ENCODE measurements around the gene STARD9.

DNA sequence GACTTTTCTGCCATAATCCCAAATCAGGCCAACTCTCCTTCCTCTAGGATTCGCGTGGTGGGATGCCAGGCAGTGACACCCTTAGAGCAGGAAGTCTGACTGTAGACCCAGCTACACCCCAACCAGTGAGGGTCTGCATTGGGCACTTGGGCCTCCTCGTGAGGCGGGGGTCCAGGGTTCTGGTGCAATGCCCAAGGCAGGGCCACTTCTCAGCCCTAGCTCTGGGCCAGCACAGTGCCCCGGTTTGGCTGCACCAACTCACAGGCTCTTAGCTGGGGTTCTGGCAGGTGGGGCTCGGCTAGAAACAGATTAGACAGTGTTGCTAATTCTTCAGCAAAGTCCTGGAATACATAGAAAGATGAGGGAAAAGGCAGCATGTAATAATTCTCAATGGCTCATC is 148.9 kb downstream of the STARD9 start:
- TF ChIP-seq, protein P1, sequence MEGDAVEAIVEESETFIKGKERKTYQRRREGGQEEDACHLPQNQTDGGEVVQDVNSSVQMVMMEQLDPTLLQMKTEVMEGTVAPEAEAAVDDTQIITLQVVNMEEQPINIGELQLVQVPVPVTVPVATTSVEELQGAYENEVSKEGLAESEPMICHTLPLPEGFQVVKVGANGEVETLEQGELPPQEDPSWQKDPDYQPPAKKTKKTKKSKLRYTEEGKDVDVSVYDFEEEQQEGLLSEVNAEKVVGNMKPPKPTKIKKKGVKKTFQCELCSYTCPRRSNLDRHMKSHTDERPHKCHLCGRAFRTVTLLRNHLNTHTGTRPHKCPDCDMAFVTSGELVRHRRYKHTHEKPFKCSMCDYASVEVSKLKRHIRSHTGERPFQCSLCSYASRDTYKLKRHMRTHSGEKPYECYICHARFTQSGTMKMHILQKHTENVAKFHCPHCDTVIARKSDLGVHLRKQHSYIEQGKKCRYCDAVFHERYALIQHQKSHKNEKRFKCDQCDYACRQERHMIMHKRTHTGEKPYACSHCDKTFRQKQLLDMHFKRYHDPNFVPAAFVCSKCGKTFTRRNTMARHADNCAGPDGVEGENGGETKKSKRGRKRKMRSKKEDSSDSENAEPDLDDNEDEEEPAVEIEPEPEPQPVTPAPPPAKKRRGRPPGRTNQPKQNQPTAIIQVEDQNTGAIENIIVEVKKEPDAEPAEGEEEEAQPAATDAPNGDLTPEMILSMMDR (IDR thresholded peaks at IDR 0.05; ENCODE audit: low read depth, low read length) = no peak
- no peak for TF ChIP-seq POLR2A (IDR thresholded peaks at IDR 0.05; ENCODE audit: extremely low read depth, insufficient read length)
- TF ChIP-seq, protein P2, sequence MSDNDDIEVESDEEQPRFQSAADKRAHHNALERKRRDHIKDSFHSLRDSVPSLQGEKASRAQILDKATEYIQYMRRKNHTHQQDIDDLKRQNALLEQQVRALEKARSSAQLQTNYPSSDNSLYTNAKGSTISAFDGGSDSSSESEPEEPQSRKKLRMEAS (IDR thresholded peaks at IDR 0.05; ENCODE audit: low read depth, low read length) = no peak
